ENCODE data around the gene C16orf95. TPM values are rescaled to one million over a fixed set of nuclear protein-coding genes. Genes with fewer than 3 reads are reported as not detected.

Gene C16orf95
- total RNA-seq, 2 donors from 2014 or later, result 2.7 TPM; not detected in 1

GRCh38 chr16:87317750-87318644 lies 805 bp upstream of the C16orf95 start:
- Histone ChIP-seq H3K27me3 (replicated peaks; ENCODE audit: insufficient read depth) (no peaks in the 10 kb centered on the region), H3K9me3 (no peaks in the 10 kb centered on the region), H3K27ac (peak overlapping the region; percentile 87 to 95), H3K4me3 (peak overlapping the region; percentile 98), H3K4me1 (ENCODE audit: control insufficient read depth in 1 of 2, low read depth in 2 of 2) (peaks cover 6 to 12% of the 10 kb centered on the region in 2 donors), H3K36me3 (no peaks in the 10 kb centered on the region)
- no peak for TF ChIP-seq CTCF (IDR thresholded peaks at IDR 0.05)
- DNase-seq (ENCODE audit: low spot score) (no peak), ATAC-seq (ENCODE audit: insufficient number of reproducible peaks, low FRiP score, low read depth) (peak; percentile 33)

- peaks cover 6 to 12% of the 10 kb centered on the region in 2 donors for H3K4me1 ChIP-seq (ENCODE audit: control insufficient read depth in 1 of 2, low read depth in 2 of 2)
- H3K27ac ChIP-seq, result peak overlapping the region; percentile 87 to 95
- ATAC-seq (ENCODE audit: insufficient number of reproducible peaks, low FRiP score, low read depth), result no peak
- no peaks in the 10 kb centered on the region for H3K27me3 ChIP-seq (replicated peaks; ENCODE audit: insufficient read depth)
- no peaks in the 10 kb centered on the region for H3K36me3 ChIP-seq
- peak overlapping the region; percentile 98 for H3K4me3 ChIP-seq
- no peak for TF ChIP-seq CTCF (IDR thresholded peaks at IDR 0.05)
- no peaks in the 10 kb centered on the region for H3K9me3 ChIP-seq
- DNase-seq (ENCODE audit: low spot score), result no peak
Observed at GRCh38 chr16:87316450-87316922, 706 bp downstream of the C16orf95 start.

GRCh38 chr16:87314990-87315420 lies 2.2 kb downstream of the C16orf95 start:
- TF ChIP-seq CTCF (IDR thresholded peaks at IDR 0.05), result no peak

GRCh38 chr16:87312008-87312407 lies 5.2 kb downstream of the C16orf95 start:
- Histone ChIP-seq H3K4me1 (ENCODE audit: control insufficient read depth in 1 of 2, low read depth in 2 of 2) (no peaks in the 10 kb centered on the region), H3K36me3 (no peaks in the 10 kb centered on the region), H3K27me3 (replicated peaks; ENCODE audit: insufficient read depth) (no peaks in the 10 kb centered on the region), H3K27ac (no peak overlapping the region), H3K4me3 (no peak overlapping the region), H3K9me3 (no peaks in the 10 kb centered on the region)
- no peak for DNase-seq (ENCODE audit: low spot score)
- no peak for TF ChIP-seq CTCF (IDR thresholded peaks at IDR 0.05)
- ATAC-seq (ENCODE audit: insufficient number of reproducible peaks, low FRiP score, low read depth), result no peak

More at GRCh38 chr16:87314990-87315420, 2.2 kb downstream of the C16orf95 start:
- no peak overlapping the region for H3K27ac ChIP-seq
- no peaks in the 10 kb centered on the region for H3K9me3 ChIP-seq
- ATAC-seq (ENCODE audit: insufficient number of reproducible peaks, low FRiP score, low read depth) (no peak), DNase-seq (ENCODE audit: low spot score) (no peak)
- no peaks in the 10 kb centered on the region for H3K36me3 ChIP-seq
- no peaks in the 10 kb centered on the region for H3K27me3 ChIP-seq (replicated peaks; ENCODE audit: insufficient read depth)
- H3K4me1 ChIP-seq (ENCODE audit: control insufficient read depth in 1 of 2, low read depth in 2 of 2), result peaks cover 6 to 12% of the 10 kb centered on the region in 2 donors
- H3K4me3 ChIP-seq, result no peak overlapping the region

GRCh38 chr16:87311387-87311786 lies 5.8 kb downstream of the C16orf95 start:
- ATAC-seq (ENCODE audit: insufficient number of reproducible peaks, low FRiP score, low read depth), result no peak
- no peaks in the 10 kb centered on the region for H3K9me3 ChIP-seq
- TF ChIP-seq CTCF (IDR thresholded peaks at IDR 0.05), result no peak

More at GRCh38 chr16:87311387-87311786, 5.8 kb downstream of the C16orf95 start:
- DNase-seq (ENCODE audit: low spot score), result no peak
- no peaks in the 10 kb centered on the region for H3K27me3 ChIP-seq (replicated peaks; ENCODE audit: insufficient read depth)
- no peak overlapping the region for H3K27ac ChIP-seq
- H3K4me1 ChIP-seq (ENCODE audit: control insufficient read depth in 1 of 2, low read depth in 2 of 2), result no peaks in the 10 kb centered on the region
- no peaks in the 10 kb centered on the region for H3K36me3 ChIP-seq
- H3K4me3 ChIP-seq, result no peak overlapping the region
